ENCODE results near the gene TULP3.

TULP3 gene

GRCh38 chr12:2974560-2974971, 83.9 kb downstream of the TULP3 start:
- DNase-seq = no peak

GRCh38 chr12:2976581-2976996, 85.9 kb downstream of the TULP3 start:
- no peak for DNase-seq

GRCh38 chr12:2977776-2978175, 87.1 kb downstream of the TULP3 start:
- DNase-seq = no peak

DNA sequence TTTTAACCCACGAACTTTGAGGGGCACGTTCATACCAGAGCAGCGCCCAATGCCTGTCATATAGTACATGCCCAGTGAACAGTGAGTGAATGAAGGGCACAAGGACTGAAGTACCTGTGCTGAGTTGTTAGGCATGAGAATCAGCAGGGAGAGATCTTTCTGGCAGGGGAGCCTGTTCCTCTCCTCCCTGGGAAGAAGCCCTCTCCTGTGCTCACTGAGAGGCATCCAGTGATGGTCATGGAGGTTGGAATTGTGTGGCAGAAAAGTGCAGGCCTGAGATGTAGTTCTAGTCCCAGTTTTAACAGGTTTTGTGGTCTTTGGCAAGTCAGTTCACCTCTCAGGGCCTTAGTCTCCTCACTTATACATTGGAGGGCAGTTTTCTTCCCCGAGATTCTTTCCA, 89.1 kb downstream of the TULP3 start:
- DNase-seq = no peak

DNA sequence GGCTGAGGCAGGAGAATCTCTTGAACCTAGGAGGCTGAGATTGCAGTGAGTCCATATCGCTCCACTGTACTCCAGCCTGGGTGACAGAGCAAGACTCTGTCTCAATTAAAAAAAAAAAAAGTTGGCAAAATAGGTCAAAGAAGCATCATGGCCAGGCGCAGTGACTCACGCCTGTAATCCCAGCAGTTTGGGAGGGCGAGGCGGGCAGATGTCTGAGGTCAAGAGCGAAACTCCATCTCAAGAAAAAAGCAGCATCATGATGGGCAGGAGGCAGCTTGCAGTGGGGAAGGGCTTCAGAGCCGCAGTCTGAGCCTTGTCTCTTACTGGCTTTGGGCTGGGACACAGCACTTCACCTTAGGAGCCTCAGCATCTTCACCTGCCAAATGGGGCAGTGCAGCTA, 89.9 kb downstream of the TULP3 start:
- DNase-seq = no peak

DNA sequence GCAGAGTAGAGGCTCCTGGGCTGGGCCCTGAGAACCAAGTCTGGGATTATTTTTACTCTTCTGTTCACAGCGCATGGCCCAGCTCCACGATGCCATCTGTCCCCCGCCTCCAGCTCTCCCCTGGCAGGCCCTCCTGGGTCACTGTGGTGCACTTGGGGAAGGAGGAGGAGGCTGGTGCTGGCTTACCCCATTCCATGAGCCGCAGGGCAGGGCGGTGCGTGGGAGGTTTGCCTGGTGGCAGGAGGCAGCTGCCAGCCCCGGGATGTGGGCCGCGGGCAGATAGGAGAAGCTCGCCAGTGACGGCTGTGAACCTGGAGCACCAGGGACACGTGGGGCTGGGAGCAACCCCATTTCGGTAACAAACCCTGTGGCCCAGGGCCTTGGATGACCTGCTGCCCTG, 91.7 kb downstream of the TULP3 start:
- DNase-seq = no peak

- no peak for DNase-seq
These were observed 93.6 kb downstream of the TULP3 start for GRCh38 chr12:2984249-2984648.

DNA sequence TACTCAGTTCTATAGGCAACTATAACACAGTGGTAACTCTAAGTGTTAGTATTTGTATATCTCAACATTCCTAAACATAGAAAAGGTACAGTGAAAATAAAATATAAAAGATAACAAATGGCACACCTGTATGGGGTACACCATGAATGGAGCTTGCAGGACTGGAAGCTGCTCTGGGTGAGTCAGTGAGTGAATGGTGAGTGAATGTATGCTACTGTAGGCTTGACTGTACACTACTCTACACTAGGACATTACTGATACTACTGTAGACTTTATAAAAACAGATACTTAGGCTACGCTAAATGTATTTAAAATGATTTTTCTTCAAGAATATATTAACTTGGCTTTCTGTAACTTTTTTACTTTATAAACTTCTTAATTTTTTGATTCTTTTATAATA, 94.0 kb downstream of the TULP3 start:
- no peak for DNase-seq

- no peak for DNase-seq
These were observed 96.2 kb downstream of the TULP3 start for GRCh38 chr12:2986876-2987275.

DNA sequence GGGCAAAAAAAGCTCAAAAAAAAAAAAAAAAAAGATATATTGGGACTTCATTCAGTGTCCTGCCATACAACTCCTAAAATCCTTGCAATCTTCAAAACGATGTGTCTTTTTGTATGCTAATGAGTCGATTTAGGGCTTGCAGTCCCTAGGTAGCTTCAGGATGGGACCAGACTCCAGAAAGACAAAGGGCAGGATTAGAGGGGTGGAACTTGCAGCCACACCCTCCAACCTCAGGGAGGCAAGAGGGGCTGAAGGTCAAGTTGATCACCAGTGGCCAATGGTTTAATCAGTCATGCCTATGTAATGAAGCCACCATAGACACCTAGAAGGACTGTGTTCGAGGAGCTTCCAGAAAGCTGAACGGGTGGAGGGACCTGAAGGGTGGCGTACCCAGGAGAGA, 97.8 kb downstream of the TULP3 start:
- no peak for DNase-seq

All from stimulated activated CD4-positive, alpha-beta T cell treated with anti-CD3 and anti-CD28 coated beads, Interleukin-15, amount 100 ng/mL, for 24 hours (primary cell).